ENCODE data around the gene MYO1G.
"Not testable (repeated sequence)": the region's sequence is repeated elsewhere in the genome, so short reads cannot be mapped to it uniquely, and the experiment has no call there.

Gene MYO1G

DNA sequence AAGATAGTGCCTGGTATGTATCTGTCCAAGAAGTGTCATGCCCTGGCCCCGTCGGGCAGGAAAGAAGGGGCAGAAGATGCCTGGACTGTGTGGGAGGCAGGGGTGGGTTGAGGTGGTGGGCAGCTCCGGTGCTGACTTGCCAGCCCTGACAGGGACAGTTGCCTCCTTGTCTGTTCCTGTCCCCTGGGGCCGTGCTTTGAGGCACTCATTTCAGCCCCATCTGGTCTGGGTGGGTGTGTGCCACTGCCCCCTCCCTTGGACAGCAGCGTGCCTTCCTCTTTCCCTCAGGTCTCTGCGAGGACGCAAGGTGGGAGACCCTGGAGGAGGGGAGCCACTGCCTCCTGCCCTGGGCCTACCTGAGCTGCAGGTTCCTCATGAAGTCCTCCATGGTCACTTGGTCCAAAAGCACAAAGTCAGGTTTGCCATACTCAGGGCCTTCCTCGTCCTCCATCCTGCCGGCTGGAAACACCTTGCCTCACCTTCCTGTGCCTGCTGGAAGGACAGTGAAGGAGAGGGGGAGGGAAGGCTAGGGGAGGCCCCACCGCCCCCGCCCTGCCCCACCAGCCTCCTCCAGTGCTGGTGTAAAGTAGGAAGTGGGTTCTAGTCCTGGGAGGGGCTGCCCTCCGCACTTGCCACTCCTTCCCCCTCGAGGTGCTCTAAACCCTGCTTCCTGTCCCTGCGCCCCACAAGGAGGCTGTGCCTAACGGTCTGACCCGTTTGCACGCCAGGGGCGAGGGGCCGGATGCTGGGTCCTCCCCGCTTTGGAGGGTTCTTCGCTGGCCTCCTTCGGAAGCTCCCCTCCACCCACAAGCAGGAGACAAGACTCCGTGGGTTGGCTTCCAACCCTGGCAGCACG, at the start of gene MYO1G:
MYO1G (minus strand) TSS at position 505 of the 856 bp plus-strand sequence; CDS start at position 451, 54 bp downstream.
- Histone ChIP-seq H3K27ac (ENCODE audit: low read depth, low read length) (no peak within 1 kb of the TSS), H3K36me3 (ENCODE audit: control insufficient read depth in 5 of 5, insufficient read depth in 5 of 5, low read length in 5 of 5) (peaks cover 5 to 48% (median 39%) of the 10 kb centered on the region in 5 donors), H3K9me3 (ENCODE audit: control insufficient read depth in 5 of 5, low read length in 5 of 5) (no peaks in the 10 kb centered on the region), H3K4me3 (ENCODE audit: low read depth in 1 of 5, low read length in 5 of 5) (peak within 1 kb of the TSS in 3 of 5 donors; percentile 13 to 48 (median 17)), H3K27me3 (ENCODE audit: control insufficient read depth in 5 of 5, insufficient read depth in 4 of 5, low read length in 5 of 5) (no peaks in the 10 kb centered on the region), H3K9ac (ENCODE audit: low read length in 5 of 5) (peak within 1 kb of the TSS in 2 of 5 donors; percentile 18 to 38), H3K4me1 (ENCODE audit: control insufficient read depth in 5 of 5, insufficient read depth in 5 of 5, low read length in 5 of 5) (peaks cover 3 to 44% (median 31%) of the 10 kb centered on the region in 5 donors)

DNA sequence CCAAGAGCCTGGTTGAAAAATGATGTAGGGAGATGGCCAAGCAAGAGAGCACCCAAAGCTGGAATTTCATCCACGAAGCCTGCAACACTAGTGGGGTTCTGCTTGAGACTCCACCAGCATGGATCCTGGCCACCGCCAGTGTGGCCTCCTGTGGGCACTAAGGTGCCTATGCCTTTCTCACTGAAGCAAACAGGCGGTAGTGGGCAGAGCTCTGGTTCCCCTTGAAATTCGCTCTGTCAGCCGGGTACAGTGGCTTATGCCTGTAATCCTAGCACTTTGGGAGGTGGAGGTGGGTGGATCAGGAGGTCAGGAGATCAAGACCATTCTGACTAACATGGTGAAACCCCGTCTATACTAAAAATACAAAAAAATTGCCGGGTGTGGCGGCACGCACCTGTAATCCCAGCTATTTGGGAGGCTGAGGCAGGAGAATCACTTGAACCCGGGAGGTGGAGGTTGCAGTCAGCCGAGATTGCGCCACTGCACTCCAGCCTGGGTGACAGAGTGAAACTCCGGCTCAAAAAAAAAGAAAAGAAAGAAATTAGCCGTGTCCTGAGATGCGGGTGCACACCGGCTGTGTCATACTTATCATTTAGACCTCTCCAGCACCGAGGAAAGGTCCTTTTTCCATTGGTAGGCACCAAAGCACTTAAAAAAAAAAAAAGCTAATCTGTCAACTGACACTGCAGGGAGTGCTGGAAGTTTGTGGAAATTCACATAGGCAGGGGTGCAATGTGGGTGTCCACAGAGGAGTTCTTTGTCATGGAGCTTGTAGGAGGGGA, 49.5 kb upstream of the MYO1G start:
- peak overlapping the region; percentile 16 for H3K27ac ChIP-seq (ENCODE audit: low read depth, low read length)
- H3K9ac ChIP-seq (ENCODE audit: low read length in 5 of 5), result peak overlapping the region in 2 of 5 donors; percentile 26 to 56
- H3K36me3 ChIP-seq (ENCODE audit: control insufficient read depth in 5 of 5, insufficient read depth in 5 of 5, low read length in 5 of 5), result peaks cover 0 to 18% (median 15%) of the 10 kb centered on the region in 5 donors
- peaks cover 0 to 5% (median 0%) of the 10 kb centered on the region in 5 donors for H3K9me3 ChIP-seq (ENCODE audit: control insufficient read depth in 5 of 5, low read length in 5 of 5)
- H3K27me3 ChIP-seq (ENCODE audit: control insufficient read depth in 5 of 5, insufficient read depth in 4 of 5, low read length in 5 of 5), result no peaks in the 10 kb centered on the region
- peaks cover 0 to 21% (median 4%) of the 10 kb centered on the region in 5 donors for H3K4me1 ChIP-seq (ENCODE audit: control insufficient read depth in 5 of 5, insufficient read depth in 5 of 5, low read length in 5 of 5)
- peak overlapping the region; percentile 1 to 62 (median 57) for H3K4me3 ChIP-seq (ENCODE audit: low read depth in 1 of 5, low read length in 5 of 5)

DNA sequence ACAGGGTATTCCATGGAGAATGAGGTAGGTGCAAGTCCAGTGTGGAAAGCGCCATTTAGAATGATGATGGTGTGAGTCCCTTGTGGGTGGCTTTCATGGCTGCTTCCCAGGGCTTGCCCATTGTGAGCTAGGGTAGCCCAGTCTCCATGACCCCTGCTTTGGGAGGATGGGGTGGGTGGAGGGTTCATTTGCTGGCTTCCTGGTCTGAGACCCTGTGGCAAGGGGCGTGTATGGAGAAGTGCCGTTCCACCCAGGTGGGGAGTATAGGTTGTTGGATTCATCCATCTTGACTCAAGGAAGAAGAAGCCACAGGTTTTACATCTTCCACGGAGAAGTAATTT, 48.9 kb upstream of the MYO1G start:
- peaks cover 0 to 5% (median 0%) of the 10 kb centered on the region in 5 donors for H3K9me3 ChIP-seq (ENCODE audit: control insufficient read depth in 5 of 5, low read length in 5 of 5)
- H3K9ac ChIP-seq (ENCODE audit: low read length in 5 of 5), result peak overlapping the region in 3 of 5 donors; percentile 23 to 28 (median 26)

DNA sequence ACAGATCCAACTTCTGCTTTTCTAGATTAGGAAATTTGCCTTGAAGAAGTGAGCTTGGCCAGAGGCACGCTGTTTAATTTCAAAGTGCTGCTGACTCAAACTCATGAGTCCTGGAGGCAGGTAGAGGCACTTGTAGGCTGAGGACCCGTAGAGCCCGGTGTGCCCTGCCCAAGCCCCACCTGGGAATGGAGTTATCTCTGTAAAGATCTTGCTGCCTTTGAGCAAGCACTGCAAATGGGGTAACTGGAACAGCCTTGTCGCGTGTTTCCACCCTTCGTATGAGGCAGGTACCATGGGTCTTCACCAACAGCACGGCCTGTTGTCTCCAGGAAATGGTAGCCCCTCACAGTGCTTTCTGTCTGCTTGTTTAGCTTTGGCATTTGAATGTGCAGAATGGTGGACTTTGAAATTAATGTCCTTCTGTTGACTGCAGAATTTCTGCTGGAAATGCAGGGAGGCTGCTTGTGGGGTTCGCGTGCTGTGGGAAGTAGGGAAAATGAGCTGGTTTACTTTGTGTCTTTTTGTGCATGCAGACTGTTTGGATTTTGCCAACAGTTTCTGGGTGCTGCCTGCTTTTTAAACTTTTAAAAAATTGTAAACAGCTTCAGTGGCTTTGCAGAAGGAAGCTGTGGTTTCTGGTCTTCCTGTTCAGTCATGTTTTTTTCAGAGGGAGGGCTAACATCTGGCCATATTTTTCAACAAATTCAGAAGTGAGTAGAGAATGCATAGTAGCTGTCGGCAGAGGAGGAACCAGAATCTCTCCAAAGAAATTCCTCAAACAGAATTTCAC, 48.4 kb upstream of the MYO1G start:
- Histone ChIP-seq H3K27me3 (ENCODE audit: control insufficient read depth in 5 of 5, insufficient read depth in 4 of 5, low read length in 5 of 5) (no peaks in the 10 kb centered on the region), H3K36me3 (ENCODE audit: control insufficient read depth in 5 of 5, insufficient read depth in 5 of 5, low read length in 5 of 5) (peaks cover 0 to 18% (median 15%) of the 10 kb centered on the region in 5 donors), H3K4me3 (ENCODE audit: low read depth in 1 of 5, low read length in 5 of 5) (peak overlapping the region in 4 of 5 donors; percentile 50 to 62 (median 59)), H3K9me3 (ENCODE audit: control insufficient read depth in 5 of 5, low read length in 5 of 5) (peaks cover 0 to 5% (median 0%) of the 10 kb centered on the region in 5 donors), H3K27ac (ENCODE audit: low read depth, low read length) (peak overlapping the region; percentile 16), H3K9ac (ENCODE audit: low read length in 5 of 5) (peak overlapping the region in 1 of 5 donors; percentile 28), H3K4me1 (ENCODE audit: control insufficient read depth in 5 of 5, insufficient read depth in 5 of 5, low read length in 5 of 5) (peaks cover 0 to 17% (median 0%) of the 10 kb centered on the region in 5 donors)

More for the DNA sequence above, 48.9 kb upstream of the MYO1G start:
- no peaks in the 10 kb centered on the region for H3K27me3 ChIP-seq (ENCODE audit: control insufficient read depth in 5 of 5, insufficient read depth in 4 of 5, low read length in 5 of 5)
- peak overlapping the region; percentile 16 for H3K27ac ChIP-seq (ENCODE audit: low read depth, low read length)
- H3K4me3 ChIP-seq (ENCODE audit: low read depth in 1 of 5, low read length in 5 of 5), result peak overlapping the region; percentile 1 to 62 (median 57)
- H3K4me1 ChIP-seq (ENCODE audit: control insufficient read depth in 5 of 5, insufficient read depth in 5 of 5, low read length in 5 of 5), result peaks cover 0 to 20% (median 0%) of the 10 kb centered on the region in 5 donors
- H3K36me3 ChIP-seq (ENCODE audit: control insufficient read depth in 5 of 5, insufficient read depth in 5 of 5, low read length in 5 of 5), result peaks cover 0 to 18% (median 15%) of the 10 kb centered on the region in 5 donors

DNA sequence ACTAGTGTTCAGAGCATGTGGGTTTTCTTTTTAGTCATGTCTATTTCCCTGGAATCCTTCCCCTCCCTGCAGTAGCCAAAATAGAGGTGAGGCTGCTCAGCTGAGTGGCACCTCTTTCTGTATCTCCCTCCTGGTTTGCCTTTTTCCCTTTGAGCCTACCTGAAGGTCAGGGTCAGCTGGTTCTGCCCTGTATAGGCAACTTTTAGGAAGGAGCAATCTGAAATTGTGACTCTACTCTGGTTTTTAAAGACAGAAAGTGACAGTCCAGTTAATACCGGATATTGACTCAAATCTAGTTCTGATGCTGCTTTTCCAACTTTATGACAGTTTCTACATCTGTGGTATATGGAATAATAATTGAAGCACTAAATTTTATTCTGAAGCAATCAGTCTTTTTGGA, 47.2 kb upstream of the MYO1G start:
- no peak overlapping the region for H3K27ac ChIP-seq (ENCODE audit: low read depth, low read length)
- no peaks in the 10 kb centered on the region for H3K27me3 ChIP-seq (ENCODE audit: control insufficient read depth in 5 of 5, insufficient read depth in 4 of 5, low read length in 5 of 5)
- H3K4me1 ChIP-seq (ENCODE audit: control insufficient read depth in 5 of 5, insufficient read depth in 5 of 5, low read length in 5 of 5), result peaks cover 0 to 24% (median 3%) of the 10 kb centered on the region in 5 donors
- peaks cover 0 to 5% (median 0%) of the 10 kb centered on the region in 5 donors for H3K9me3 ChIP-seq (ENCODE audit: control insufficient read depth in 5 of 5, low read length in 5 of 5)
- H3K36me3 ChIP-seq (ENCODE audit: control insufficient read depth in 5 of 5, insufficient read depth in 5 of 5, low read length in 5 of 5), result peaks cover 0 to 18% (median 15%) of the 10 kb centered on the region in 5 donors
- H3K4me3 ChIP-seq (ENCODE audit: low read depth in 1 of 5, low read length in 5 of 5), result no peak overlapping the region
- no peak overlapping the region for H3K9ac ChIP-seq (ENCODE audit: low read length in 5 of 5)

DNA sequence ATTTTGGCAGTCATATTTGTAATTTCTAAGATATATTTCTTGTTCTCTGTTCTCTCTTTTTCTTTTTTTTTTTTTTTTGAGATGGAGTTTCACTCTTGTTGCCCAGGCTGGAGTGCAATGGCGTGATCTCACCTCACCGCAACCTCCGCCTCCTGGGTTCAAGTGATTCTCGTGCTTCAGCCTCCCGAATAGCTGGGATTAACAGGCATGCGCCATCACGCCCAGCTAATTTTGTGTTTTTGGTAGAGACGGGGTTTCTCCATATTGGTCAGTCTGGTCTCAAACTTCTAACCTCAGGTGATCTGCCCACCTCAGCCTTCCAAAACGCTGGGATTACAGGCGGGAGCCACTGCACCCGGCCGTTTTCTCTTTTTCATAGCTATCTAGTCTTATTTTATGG, 46.7 kb upstream of the MYO1G start:
- H3K9ac ChIP-seq (ENCODE audit: low read length in 5 of 5); H3K27me3 ChIP-seq (ENCODE audit: control insufficient read depth in 5 of 5, insufficient read depth in 4 of 5, low read length in 5 of 5); H3K9me3 ChIP-seq (ENCODE audit: control insufficient read depth in 5 of 5, low read length in 5 of 5); H3K4me3 ChIP-seq (ENCODE audit: low read depth in 1 of 5, low read length in 5 of 5); H3K27ac ChIP-seq (ENCODE audit: low read depth, low read length): not testable (repeated sequence)
- peaks cover 0 to 29% (median 9%) of the 10 kb centered on the region in 5 donors for H3K4me1 ChIP-seq (ENCODE audit: control insufficient read depth in 5 of 5, insufficient read depth in 5 of 5, low read length in 5 of 5)
- H3K36me3 ChIP-seq (ENCODE audit: control insufficient read depth in 5 of 5, insufficient read depth in 5 of 5, low read length in 5 of 5), result peaks cover 0 to 18% (median 15%) of the 10 kb centered on the region in 5 donors

DNA sequence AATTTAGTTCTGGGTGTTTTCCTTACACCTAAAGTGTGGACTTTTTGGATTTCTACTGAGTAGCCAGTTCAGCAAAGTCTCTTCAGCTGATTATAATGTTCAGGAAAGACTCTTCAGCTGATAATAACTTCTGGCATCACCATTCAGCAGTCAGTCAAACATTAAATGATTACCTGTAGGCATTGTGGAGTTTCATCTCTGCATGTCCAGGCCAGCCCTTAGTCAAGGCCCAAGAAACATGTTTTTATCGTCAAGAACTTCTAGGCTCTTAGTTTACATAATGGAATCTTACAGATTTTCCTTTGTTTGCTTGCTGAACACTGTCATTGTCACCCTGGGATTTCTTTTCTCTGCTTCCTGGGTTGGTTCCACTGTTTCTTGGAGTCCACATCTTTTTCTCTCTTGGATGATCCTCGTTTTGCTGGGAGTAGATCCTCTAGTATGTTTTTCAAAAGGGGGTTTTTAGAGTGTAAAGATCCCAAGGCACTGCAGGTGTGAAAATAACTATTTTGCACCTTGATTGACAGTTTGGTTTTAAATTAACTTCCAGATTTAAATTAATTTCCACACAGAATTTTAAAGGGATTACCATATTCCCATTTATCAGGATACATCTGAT, 45.4 kb upstream of the MYO1G start:
- Histone ChIP-seq H3K27ac (ENCODE audit: low read depth, low read length) (no peak overlapping the region), H3K4me3 (ENCODE audit: low read depth in 1 of 5, low read length in 5 of 5) (no peak overlapping the region), H3K9me3 (ENCODE audit: control insufficient read depth in 5 of 5, low read length in 5 of 5) (peaks cover 0 to 5% (median 0%) of the 10 kb centered on the region in 5 donors), H3K36me3 (ENCODE audit: control insufficient read depth in 5 of 5, insufficient read depth in 5 of 5, low read length in 5 of 5) (peaks cover 0 to 17% (median 15%) of the 10 kb centered on the region in 5 donors), H3K4me1 (ENCODE audit: control insufficient read depth in 5 of 5, insufficient read depth in 5 of 5, low read length in 5 of 5) (peaks cover 0 to 37% (median 18%) of the 10 kb centered on the region in 5 donors), H3K9ac (ENCODE audit: low read length in 5 of 5) (no peak overlapping the region), H3K27me3 (ENCODE audit: control insufficient read depth in 5 of 5, insufficient read depth in 4 of 5, low read length in 5 of 5) (no peaks in the 10 kb centered on the region)

DNA sequence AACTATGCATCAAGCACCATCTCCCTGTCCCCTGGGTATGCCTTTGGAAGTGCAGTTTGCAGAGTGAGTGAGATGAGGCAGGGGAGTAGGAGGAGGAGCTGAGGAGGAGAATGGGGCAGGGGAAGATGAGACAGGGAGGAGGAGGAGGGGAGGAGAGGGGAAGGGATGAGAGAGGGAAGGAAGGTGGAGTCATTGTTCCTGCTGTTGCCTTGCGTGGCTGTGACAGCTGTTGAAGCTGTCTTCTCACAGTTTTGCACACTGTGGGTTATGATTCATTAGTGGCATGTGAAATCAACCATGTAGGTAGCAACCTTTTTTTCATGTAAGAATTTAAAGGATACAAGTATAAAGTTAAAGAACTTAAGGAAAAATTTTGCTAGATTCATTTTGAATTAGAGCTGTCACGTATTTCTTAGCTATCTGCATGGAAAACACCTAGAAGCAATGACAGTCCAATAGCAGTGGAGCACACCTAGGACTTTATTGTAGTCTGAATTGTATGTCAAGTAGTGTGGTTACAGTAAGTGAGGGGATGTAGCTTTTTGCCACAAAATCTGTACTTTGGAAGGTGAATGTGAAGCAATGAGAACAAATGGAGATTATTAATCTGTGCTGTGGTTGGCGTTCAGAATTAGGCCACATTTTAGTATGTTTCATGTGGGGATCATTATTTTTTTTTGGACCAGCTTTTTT, 42.9 kb upstream of the MYO1G start:
- Histone ChIP-seq H3K9ac (ENCODE audit: low read length in 5 of 5) (no peak overlapping the region), H3K27ac (ENCODE audit: low read depth, low read length) (no peak overlapping the region)

More for the DNA sequence above, 42.9 kb upstream of the MYO1G start:
- Histone ChIP-seq H3K9me3 (ENCODE audit: control insufficient read depth in 5 of 5, low read length in 5 of 5) (peaks cover 0 to 5% (median 0%) of the 10 kb centered on the region in 5 donors), H3K27me3 (ENCODE audit: control insufficient read depth in 5 of 5, insufficient read depth in 4 of 5, low read length in 5 of 5) (no peaks in the 10 kb centered on the region), H3K4me3 (ENCODE audit: low read depth in 1 of 5, low read length in 5 of 5) (no peak overlapping the region), H3K4me1 (ENCODE audit: control insufficient read depth in 5 of 5, insufficient read depth in 5 of 5, low read length in 5 of 5) (peaks cover 0 to 26% (median 17%) of the 10 kb centered on the region in 5 donors), H3K36me3 (ENCODE audit: control insufficient read depth in 5 of 5, insufficient read depth in 5 of 5, low read length in 5 of 5) (peaks cover 0 to 4% (median 1%) of the 10 kb centered on the region in 5 donors)
